GM11168 (cell line): ENCODE measurements around the gene SNX8.
"Not testable (repeated sequence)": the region's sequence is repeated elsewhere in the genome, so short reads cannot be mapped to it uniquely, and the experiment has no call there.

ENCODE experiments used
- in situ Hi-C: fragments of 300-500 bp; cut with MboI; formaldehyde crosslinking; loops from one replicate; pipeline ENCODE4 v1.12.0; 2022; ENCODE audit warnings: low sequenced_read_pairs; ENCODE audit not compliant: unreplicated experiment

Gene SNX8

GRCh38 chr7:2269991-2270460 is 44.2 kb downstream of the SNX8 start:
- in situ Hi-C loops: no loop called here

GRCh38 chr7:2269089-2269990 is 44.9 kb downstream of the SNX8 start:
- in situ Hi-C loops: not testable (repeated sequence)

- in situ Hi-C loops: no loop called here
Measured at GRCh38 chr7:2266911-2267310, 47.3 kb downstream of the SNX8 start.

GRCh38 chr7:2264158-2264557 is 50.1 kb downstream of the SNX8 start:
- in situ Hi-C loops: no loop called here

GRCh38 chr7:2263176-2263575 is 51.1 kb downstream of the SNX8 start:
- in situ Hi-C loops: no loop called here

- in situ Hi-C loops: no loop called here
Measured at GRCh38 chr7:2261611-2262010, 52.6 kb downstream of the SNX8 start.

GRCh38 chr7:2260820-2261219 is 53.4 kb downstream of the SNX8 start:
- in situ Hi-C loops: no loop called here

- in situ Hi-C loops: no loop called here
Measured at GRCh38 chr7:2259480-2259879, 54.8 kb downstream of the SNX8 start.

- in situ Hi-C loops: no loop called here
Measured at GRCh38 chr7:2258661-2259365, 55.4 kb downstream of the SNX8 start.

GRCh38 chr7:2257651-2258050 is 56.6 kb downstream of the SNX8 start:
- in situ Hi-C loops: no loop called here

- in situ Hi-C loops: no loop called here
Measured at GRCh38 chr7:2257046-2257551, 57.1 kb downstream of the SNX8 start.

GRCh38 chr7:2256306-2257045 is 57.8 kb downstream of the SNX8 start:
- in situ Hi-C loops: no loop called here

- in situ Hi-C loops: no loop called here
Measured at GRCh38 chr7:2255145-2256139, 58.8 kb downstream of the SNX8 start.

GRCh38 chr7:2254429-2255144 is 59.7 kb downstream of the SNX8 start:
- in situ Hi-C loops: no loop called here

GRCh38 chr7:2253525-2254244 is 60.6 kb downstream of the SNX8 start:
- in situ Hi-C loops: no loop called here

- in situ Hi-C loops: no loop called here
Measured at GRCh38 chr7:2253021-2253420, 61.2 kb downstream of the SNX8 start.

GRCh38 chr7:2251841-2252771 is 62.1 kb downstream of the SNX8 start:
- in situ Hi-C loops: no loop called here
